Measurements from ENCODE around the gene RICTOR.

DNA sequence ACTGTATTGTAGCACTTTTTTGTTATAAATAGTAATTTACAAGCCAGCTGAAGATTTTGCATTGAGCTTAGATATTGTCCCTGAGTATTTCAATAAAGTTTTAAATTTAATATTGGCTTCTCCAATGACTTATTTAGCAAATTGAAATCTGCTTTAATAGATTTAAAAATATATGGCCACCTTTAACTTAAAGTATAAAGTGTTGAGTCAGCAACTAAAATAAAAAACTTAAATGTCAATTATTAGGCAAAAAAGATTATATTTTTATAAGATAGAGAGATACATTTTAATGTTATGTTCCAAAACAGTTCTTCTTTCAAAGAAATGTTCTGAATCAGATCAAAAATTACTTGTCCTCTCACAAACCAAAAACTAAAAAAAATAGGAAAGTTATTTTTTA, 167.7 kb downstream of the RICTOR start:
- no peak for TF ChIP-seq POLR2A (IDR thresholded peaks at IDR 0.05; ENCODE audit: low read depth, low read length)
- TF ChIP-seq, protein P1, sequence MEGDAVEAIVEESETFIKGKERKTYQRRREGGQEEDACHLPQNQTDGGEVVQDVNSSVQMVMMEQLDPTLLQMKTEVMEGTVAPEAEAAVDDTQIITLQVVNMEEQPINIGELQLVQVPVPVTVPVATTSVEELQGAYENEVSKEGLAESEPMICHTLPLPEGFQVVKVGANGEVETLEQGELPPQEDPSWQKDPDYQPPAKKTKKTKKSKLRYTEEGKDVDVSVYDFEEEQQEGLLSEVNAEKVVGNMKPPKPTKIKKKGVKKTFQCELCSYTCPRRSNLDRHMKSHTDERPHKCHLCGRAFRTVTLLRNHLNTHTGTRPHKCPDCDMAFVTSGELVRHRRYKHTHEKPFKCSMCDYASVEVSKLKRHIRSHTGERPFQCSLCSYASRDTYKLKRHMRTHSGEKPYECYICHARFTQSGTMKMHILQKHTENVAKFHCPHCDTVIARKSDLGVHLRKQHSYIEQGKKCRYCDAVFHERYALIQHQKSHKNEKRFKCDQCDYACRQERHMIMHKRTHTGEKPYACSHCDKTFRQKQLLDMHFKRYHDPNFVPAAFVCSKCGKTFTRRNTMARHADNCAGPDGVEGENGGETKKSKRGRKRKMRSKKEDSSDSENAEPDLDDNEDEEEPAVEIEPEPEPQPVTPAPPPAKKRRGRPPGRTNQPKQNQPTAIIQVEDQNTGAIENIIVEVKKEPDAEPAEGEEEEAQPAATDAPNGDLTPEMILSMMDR (IDR thresholded peaks at IDR 0.05; ENCODE audit: extremely low read depth in 1 of 2, insufficient read depth in 1 of 2, low read depth in 1 of 2, low read length in 2 of 2): no peak
- TF ChIP-seq, protein P2, sequence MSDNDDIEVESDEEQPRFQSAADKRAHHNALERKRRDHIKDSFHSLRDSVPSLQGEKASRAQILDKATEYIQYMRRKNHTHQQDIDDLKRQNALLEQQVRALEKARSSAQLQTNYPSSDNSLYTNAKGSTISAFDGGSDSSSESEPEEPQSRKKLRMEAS (IDR thresholded peaks at IDR 0.05; ENCODE audit: insufficient read depth, insufficient read length): no peak
